ENCODE measurements around the gene SHC3.
A peak's percentile ranks its signal among the peaks of the same experiment; 100 is the strongest.

The SHC3 gene

GRCh38 chr9:89154651-89155336 is 23.8 kb downstream of the SHC3 start:
- no peak for DNase-seq (ENCODE audit: low read depth, low spot score)

- no peak for DNase-seq (ENCODE audit: low read depth, low spot score)
Measured at GRCh38 chr9:89154218-89154617, 24.4 kb downstream of the SHC3 start.

DNA sequence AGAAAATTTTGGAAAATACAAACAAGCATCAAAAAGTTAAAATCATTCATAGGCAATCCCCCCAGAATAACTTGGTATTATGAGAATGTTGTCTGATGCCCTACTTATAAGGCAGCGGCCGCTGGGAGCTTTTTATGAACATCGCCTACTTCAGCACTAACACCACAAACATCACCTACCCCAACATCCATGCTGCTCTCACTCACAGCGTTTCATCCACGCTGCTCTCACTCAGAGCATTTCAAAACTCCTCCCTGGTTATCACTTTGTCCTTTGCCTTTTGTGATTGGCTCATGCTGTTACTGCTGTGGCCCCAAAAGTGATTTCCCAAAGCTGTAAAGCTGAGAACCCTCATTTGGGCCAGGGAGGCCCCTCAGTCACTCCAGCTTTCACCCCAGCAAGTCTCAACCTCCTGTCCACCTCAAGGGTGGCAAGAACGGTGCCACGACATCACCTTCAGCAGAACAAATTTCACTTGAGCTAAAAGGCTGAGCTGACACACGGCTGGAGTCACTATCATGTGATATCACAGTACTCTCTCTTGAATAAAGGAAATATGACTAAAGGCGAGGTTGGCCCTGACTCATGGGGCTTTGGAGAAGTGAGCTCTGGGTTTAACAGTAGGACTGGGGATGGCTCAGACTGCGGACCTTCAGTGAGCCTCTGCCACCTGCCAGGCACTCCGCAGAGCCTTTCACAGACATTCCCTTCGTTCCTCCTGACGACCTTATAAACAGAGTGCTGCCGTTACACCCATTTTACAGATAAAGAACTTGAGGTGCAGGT is 25.2 kb downstream of the SHC3 start:
- no peak for DNase-seq (ENCODE audit: low read depth, low spot score)

GRCh38 chr9:89149726-89150125 is 28.9 kb downstream of the SHC3 start:
- no peak for DNase-seq (ENCODE audit: low read depth, low spot score)

DNA sequence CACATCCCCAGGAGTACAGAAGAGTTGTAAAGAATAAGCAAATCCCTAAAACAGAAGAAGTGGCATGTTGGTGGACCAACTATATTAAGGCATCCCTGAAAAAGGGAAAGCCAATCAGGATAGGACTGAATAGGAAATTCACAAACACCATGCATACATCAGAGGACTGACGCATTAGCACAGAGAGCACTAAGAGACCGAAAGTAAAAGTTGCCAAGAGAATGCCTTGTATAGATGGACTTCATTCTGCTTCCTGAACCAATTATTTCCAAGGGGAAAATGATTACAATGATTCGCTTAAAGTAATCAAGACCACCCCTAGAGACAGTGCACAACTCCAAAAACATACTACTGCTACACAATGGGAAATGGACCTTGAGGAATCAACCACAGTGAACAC is 33.5 kb downstream of the SHC3 start:
- no peak for DNase-seq (ENCODE audit: low read depth, low spot score)

DNA sequence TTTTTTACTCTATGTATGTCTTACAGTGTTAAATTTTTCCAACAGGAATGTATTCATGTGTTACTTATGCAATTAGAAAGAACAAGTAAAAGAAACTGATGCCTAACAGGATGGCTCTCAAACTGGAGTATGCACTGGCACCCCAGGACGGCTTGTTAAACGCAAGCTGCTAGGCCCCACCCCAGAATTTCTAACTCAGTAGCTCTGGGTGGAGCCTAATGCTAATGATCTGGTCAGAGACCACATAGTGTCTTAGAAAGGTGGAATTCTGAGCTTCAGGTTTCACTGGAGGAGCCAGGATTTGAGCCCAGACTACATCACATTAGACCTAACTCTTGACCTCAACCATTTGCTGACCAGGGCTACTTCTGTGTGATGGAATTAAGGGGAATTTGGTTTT is 34.4 kb downstream of the SHC3 start:
- peak; percentile 7 for DNase-seq (ENCODE audit: low read depth, low spot score)

DNA sequence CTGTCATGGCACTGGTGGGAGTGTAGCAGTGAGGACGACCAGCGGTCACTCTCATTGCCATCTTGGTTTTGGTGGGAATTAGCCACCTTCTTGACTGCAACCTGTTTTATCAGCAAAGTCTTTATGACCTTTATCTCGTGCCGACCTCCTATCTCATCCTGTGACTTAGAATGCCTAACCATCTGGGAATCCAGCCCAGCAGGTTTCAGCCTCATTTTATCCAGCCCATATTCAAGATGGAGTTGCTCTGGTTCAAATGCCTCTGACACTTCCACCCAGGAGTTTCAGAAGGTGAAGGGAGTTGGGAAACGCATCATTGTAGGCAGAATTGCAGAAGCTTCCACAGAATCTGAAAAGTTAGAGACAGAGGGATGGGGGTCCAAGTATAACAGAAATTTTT is 35.4 kb downstream of the SHC3 start:
- DNase-seq (ENCODE audit: low read depth, low spot score), result no peak

- DNase-seq (ENCODE audit: low read depth, low spot score), result no peak
Measured at GRCh38 chr9:89139455-89139854, 39.2 kb downstream of the SHC3 start.

DNA sequence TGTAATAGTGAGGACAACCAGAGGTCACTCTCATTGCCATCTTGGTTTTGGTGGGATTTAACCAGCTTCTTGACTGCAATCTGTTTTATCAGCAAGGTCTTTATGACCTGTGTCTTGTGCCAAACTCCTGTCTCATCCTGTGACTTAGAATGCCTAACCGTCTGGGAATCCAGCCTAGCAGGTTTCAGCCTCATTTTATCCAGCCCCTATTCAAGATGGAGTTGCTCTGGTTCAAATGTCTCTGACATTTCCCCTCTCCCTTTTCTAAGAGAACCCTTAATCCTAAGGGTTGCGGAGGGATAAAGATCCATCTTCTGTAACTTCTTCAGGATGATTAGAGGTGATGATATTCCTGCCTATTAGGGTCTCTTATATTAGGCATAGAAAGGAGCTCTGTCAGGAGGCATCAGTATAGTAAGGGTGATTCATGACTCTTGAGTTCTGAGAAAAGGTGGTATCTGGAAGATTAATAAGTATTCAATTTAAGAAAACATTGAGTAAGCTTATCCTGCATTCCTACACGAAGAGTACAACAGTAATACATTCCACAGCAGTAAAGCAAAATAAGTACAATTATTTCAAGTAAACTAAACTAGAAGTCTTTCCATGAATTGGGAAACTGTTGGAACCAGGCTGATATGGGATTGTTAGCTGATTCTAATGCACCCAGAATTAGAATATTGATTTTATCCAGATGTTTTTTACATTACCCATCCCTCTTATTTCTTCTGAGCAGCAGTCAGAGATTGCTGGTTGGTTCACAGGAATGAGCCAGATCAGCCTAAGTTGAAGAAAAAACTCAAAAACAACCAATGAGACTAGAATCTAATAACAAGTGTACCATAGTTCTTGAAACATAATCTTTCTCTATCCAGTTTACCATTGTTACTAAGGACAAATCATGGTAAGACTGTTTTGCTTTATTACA is 39.9 kb downstream of the SHC3 start:
- DNase-seq (ENCODE audit: low read depth, low spot score), result no peak

- no peak for DNase-seq (ENCODE audit: low read depth, low spot score)
Measured at GRCh38 chr9:89137542-89138462, 40.8 kb downstream of the SHC3 start.

- DNase-seq (ENCODE audit: low read depth, low spot score), result no peak
Measured at GRCh38 chr9:89135591-89136166, 42.9 kb downstream of the SHC3 start.

DNA sequence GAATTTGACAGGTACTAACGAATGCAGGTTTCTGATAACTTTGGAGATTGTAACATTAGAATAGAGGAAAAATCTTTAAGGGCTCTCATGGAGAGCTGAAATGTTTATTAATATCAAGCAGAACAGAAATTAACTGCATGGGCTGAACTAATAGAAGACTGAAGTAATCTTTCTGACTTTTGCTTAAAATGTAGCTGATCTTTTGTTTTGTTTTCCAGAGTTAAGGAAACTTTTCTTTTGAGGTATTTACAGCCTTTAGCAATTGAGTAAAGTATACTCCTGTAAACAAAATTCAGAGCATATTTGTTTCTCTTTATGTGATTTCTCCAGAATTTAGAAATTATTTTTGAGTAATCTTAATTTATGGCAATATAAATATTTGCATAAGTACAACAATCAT is 43.9 kb downstream of the SHC3 start:
- no peak for DNase-seq (ENCODE audit: low read depth, low spot score)

GRCh38 chr9:89122949-89123348 is 55.7 kb downstream of the SHC3 start:
- DNase-seq (ENCODE audit: low read depth, low spot score), result no peak

- DNase-seq (ENCODE audit: low read depth, low spot score), result no peak
Measured at GRCh38 chr9:89120704-89121103, 57.9 kb downstream of the SHC3 start.

DNA sequence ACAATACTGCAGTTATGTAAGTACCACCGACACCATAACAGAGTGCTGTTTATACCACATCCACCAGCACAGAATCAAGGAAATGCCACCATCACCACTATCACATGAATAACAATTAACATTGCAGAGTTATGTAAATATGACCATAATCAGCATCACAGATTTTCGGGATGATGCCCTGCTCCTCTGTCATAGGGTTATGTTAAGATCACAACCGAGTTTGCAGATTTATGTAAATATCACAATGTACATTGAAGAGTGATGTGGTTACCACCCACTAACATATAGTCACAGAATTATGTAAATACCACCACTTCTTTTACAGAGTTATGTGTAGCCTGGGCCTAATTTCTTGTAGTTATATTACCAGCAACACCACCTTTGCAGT is 61.8 kb downstream of the SHC3 start:
- no peak for DNase-seq (ENCODE audit: low read depth, low spot score)

- no peak for DNase-seq (ENCODE audit: low read depth, low spot score)
Measured at GRCh38 chr9:89116064-89116804, 62.4 kb downstream of the SHC3 start.

DNA sequence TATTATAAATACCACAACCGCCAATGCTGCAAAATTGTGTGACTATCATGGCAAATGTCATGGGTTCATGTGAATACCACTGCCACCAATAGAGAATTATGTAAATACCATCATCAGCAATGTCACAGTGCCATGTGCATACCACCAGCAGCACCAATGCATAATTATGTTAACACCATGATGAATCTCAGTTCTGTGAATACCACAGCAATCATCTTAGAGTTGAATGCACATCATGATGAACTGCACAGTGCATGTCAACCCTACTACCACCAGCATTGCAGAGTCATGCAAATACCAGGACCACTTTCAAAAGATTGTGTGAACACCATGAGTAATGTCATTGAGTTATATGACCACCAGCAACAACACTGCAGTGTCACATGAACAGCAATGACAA is 63.2 kb downstream of the SHC3 start:
- no peak for DNase-seq (ENCODE audit: low read depth, low spot score)

GRCh38 chr9:89114741-89115140 is 63.9 kb downstream of the SHC3 start:
- DNase-seq (ENCODE audit: low read depth, low spot score), result no peak

DNA sequence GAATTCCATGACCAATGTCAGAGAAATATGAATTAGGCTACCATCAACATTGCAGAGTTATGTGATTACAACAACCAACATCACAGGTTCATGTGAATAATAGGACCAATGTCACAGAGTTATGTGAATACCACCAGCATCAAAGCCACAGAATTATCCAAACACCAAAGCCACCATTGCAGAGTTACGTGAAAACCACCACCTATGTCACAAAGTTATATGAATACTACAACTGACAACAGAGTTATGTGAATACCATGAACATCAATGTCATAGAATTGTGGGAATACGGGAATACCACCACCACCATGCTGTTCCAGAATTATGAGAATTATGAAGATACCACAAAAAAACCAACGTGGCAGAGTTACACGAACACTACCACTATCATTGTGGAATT is 64.8 kb downstream of the SHC3 start:
- DNase-seq (ENCODE audit: low read depth, low spot score), result no peak

DNA sequence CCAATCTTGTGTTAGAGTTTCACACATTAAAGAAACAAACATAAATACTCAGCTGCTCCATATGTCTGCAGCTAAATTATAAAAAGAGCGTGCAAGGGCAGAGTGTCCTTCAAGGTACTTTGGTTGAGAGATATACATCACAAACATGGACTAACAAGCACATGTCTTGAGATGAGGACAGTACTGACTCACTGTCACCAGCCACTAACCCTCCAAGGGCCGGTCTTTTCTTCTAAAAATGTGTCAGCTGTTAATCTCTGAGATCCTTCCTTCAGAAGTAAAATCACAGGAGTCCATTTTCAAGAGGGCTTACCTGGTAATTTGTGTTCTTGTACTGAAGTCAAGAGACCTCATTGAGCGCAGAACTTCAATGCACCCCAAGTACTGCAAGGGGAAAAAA is 66.4 kb downstream of the SHC3 start:
- no peak for DNase-seq (ENCODE audit: low read depth, low spot score)

All from iPS DF 19.7 (cell line).